ENCODE results near the gene MYO1H.

MYO1H gene

DNA sequence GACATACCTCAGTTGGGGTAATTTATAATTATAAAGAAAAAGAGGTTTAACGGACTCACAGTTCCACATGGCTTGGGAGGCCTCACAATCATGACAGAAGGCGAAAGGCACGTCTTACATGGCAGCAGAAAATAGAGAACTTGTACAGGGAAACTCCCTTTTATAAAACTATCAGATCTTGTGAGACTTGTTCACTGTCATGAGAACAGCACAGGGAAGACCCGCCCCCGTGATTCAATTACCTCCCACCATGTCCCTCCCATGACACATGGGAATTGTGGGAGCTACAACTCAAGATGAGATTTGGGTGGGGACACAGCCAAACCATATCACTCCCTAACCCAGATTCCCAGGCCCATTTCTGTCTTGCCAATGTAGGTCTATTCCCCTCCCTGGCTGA is 22.1 kb downstream of the MYO1H start:
- Histone ChIP-seq H3K4me3 (ENCODE audit: low read length) (no peak overlapping the region), H3K27me3 (ENCODE audit: low read depth, low read length) (peaks cover 36% of the 10 kb centered on the region), H3K4me1 (ENCODE audit: low read length) (peaks cover 5% of the 10 kb centered on the region), H3K9ac (ENCODE audit: low read length) (no peak overlapping the region), H3K9me3 (ENCODE audit: insufficient read depth, low read length) (no peaks in the 10 kb centered on the region), H3K36me3 (replicated peaks; ENCODE audit: low read depth, low read length) (no peaks in the 10 kb centered on the region), H3K4me2 (ENCODE audit: low read length) (no peak overlapping the region), H3K79me2 (ENCODE audit: low read length) (no peaks in the 10 kb centered on the region), H2AFZ (ENCODE audit: low read depth, low read length) (no peak overlapping the region), H3K27ac (ENCODE audit: low read length) (no peak overlapping the region), H4K20me1 (ENCODE audit: insufficient read depth, low read length) (no peaks in the 10 kb centered on the region)
- TF ChIP-seq EZH2phosphoT487 (IDR thresholded peaks at IDR 0.05; ENCODE audit: low read depth), result no peak
- TF ChIP-seq, protein P1, sequence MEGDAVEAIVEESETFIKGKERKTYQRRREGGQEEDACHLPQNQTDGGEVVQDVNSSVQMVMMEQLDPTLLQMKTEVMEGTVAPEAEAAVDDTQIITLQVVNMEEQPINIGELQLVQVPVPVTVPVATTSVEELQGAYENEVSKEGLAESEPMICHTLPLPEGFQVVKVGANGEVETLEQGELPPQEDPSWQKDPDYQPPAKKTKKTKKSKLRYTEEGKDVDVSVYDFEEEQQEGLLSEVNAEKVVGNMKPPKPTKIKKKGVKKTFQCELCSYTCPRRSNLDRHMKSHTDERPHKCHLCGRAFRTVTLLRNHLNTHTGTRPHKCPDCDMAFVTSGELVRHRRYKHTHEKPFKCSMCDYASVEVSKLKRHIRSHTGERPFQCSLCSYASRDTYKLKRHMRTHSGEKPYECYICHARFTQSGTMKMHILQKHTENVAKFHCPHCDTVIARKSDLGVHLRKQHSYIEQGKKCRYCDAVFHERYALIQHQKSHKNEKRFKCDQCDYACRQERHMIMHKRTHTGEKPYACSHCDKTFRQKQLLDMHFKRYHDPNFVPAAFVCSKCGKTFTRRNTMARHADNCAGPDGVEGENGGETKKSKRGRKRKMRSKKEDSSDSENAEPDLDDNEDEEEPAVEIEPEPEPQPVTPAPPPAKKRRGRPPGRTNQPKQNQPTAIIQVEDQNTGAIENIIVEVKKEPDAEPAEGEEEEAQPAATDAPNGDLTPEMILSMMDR (IDR thresholded peaks at IDR 0.05; ENCODE audit: low read depth, low read length), result no peak

DNA sequence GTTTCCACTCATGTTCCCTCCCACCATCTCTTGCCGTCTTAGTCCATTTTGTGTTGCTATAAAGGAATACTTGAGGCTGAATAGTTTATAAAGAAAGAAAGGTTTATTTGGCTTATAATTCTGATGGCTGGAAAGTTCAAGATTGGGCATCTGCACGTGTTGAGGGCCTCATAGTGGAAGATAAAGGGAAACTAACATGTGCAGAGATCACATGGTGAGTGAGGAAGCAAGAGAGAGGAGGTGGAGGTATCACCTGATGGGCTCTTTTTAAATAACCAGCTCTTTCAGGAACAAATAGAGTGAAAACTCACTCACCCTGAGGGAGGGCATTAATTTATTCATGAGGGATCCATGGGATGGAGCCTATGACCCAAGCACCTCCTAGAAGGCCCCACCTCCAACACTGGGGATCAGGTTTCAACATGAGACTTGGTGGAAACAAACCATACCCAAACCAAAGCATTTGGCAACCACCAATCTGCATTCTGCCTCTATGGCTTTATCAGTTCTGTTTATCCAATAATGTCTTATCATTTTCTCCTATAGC is 29.5 kb downstream of the MYO1H start:
- TF ChIP-seq, protein P1 (IDR thresholded peaks at IDR 0.05; ENCODE audit: low read depth, low read length), result no peak
- TF ChIP-seq EZH2phosphoT487 (IDR thresholded peaks at IDR 0.05; ENCODE audit: low read depth), result no peak
- no peaks in the 10 kb centered on the region for H3K4me1 ChIP-seq (ENCODE audit: low read length)
- no peak overlapping the region for H3K4me3 ChIP-seq (ENCODE audit: low read length)
- H3K36me3 ChIP-seq (replicated peaks; ENCODE audit: low read depth, low read length), result no peaks in the 10 kb centered on the region
- peaks cover 23% of the 10 kb centered on the region for H3K27me3 ChIP-seq (ENCODE audit: low read depth, low read length)
- H3K27ac ChIP-seq (ENCODE audit: low read length), result no peak overlapping the region
- H3K79me2 ChIP-seq (ENCODE audit: low read length), result no peaks in the 10 kb centered on the region
- H2AFZ ChIP-seq (ENCODE audit: low read depth, low read length), result no peak overlapping the region
- H4K20me1 ChIP-seq (ENCODE audit: insufficient read depth, low read length), result no peaks in the 10 kb centered on the region
- H3K9me3 ChIP-seq (ENCODE audit: insufficient read depth, low read length), result no peaks in the 10 kb centered on the region
- no peak overlapping the region for H3K4me2 ChIP-seq (ENCODE audit: low read length)
- no peak overlapping the region for H3K9ac ChIP-seq (ENCODE audit: low read length)

DNA sequence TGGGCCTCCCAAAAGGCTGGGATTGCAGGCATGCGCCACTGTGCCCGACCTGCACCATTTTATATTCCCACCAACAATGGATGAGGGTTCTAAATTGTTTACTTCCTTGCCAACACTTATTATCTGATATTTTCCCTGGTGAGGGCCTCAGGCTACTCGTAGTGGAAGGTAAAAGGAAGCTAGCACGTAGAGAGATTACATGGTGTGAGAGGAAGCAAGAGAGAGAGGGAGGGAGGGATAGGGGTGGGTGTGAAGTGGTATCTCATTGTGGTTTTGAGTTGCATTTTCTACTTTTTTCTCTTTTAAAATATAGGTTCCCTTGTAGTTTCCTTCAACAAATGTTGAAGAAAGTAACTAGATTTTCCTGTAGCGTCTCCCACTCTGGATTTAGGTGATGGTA is 30.9 kb downstream of the MYO1H start:
- Histone ChIP-seq H3K27me3 (ENCODE audit: low read depth, low read length) (peaks cover 28% of the 10 kb centered on the region), H3K27ac (ENCODE audit: low read length) (no peak overlapping the region), H2AFZ (ENCODE audit: low read depth, low read length) (no peak overlapping the region), H3K36me3 (replicated peaks; ENCODE audit: low read depth, low read length) (no peaks in the 10 kb centered on the region), H3K4me2 (ENCODE audit: low read length) (no peak overlapping the region), H4K20me1 (ENCODE audit: insufficient read depth, low read length) (no peaks in the 10 kb centered on the region), H3K4me1 (ENCODE audit: low read length) (no peaks in the 10 kb centered on the region), H3K9me3 (ENCODE audit: insufficient read depth, low read length) (no peaks in the 10 kb centered on the region), H3K4me3 (ENCODE audit: low read length) (no peak overlapping the region), H3K79me2 (ENCODE audit: low read length) (no peaks in the 10 kb centered on the region), H3K9ac (ENCODE audit: low read length) (no peak overlapping the region)
- TF ChIP-seq, protein P1 (IDR thresholded peaks at IDR 0.05; ENCODE audit: low read depth, low read length), result no peak
- TF ChIP-seq EZH2phosphoT487 (IDR thresholded peaks at IDR 0.05; ENCODE audit: low read depth), result no peak

DNA sequence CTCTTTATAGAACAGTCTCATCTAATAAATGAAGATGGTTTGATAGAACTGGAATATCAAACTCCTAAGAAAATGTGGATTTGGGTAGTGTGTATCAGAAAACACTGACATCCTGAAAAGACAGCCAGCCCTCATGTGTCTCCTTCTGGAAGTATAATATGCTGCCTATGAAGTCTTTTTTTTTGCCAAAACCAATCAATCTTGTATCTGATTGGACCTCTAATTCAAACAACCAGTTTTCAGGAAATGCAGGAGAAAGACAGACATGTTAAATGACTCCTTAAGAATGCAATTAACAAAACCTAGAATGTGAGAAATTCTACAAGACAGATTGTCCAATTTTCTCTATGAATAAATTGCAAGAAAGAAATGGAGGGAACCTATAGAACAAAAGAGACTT is 34.3 kb downstream of the MYO1H start:
- Histone ChIP-seq H3K4me2 (ENCODE audit: low read length) (no peak overlapping the region), H4K20me1 (ENCODE audit: insufficient read depth, low read length) (no peaks in the 10 kb centered on the region), H3K4me3 (ENCODE audit: low read length) (no peak overlapping the region), H3K27ac (ENCODE audit: low read length) (no peak overlapping the region), H3K4me1 (ENCODE audit: low read length) (0 out of 2 replicates have a peak, but pooled peaks cover 2% of the 10 kb centered on the region), H2AFZ (ENCODE audit: low read depth, low read length) (no peak overlapping the region), H3K27me3 (ENCODE audit: low read depth, low read length) (peaks cover 27% of the 10 kb centered on the region), H3K9ac (ENCODE audit: low read length) (no peak overlapping the region), H3K36me3 (replicated peaks; ENCODE audit: low read depth, low read length) (no peaks in the 10 kb centered on the region), H3K9me3 (ENCODE audit: insufficient read depth, low read length) (no peaks in the 10 kb centered on the region), H3K79me2 (ENCODE audit: low read length) (no peaks in the 10 kb centered on the region)
- no peak for TF ChIP-seq EZH2phosphoT487 (IDR thresholded peaks at IDR 0.05; ENCODE audit: low read depth)
- TF ChIP-seq, protein P1 (IDR thresholded peaks at IDR 0.05; ENCODE audit: low read depth, low read length), result no peak

All from OCI-LY3 (cell line).